Hepatocyte (in vitro differentiated cells): ENCODE measurements around the gene RXFP3. TPM values are rescaled to one million over a fixed set of nuclear protein-coding genes. Genes with fewer than 3 reads are reported as not detected.

ENCODE experiments used
- DNase-seq: peaks from one replicate; pipeline ENCODE4 v3.0.0-alpha.2; 2016; ENCODE audit warnings: low spot score
- H2AFZ ChIP-seq: fragments of 200-600 bp; sonication (generic); 2 replicates; pipeline ENCODE4 v1.6.0; 2016; ENCODE audit warnings: antibody characterized with exemption, mild to moderate bottlenecking
- H3K27ac ChIP-seq: fragments of 200-600 bp; sonication (generic); 2 replicates; pipeline ENCODE4 v1.5.1; 2016; ENCODE audit warnings: mild to moderate bottlenecking
- H3K27me3 ChIP-seq: fragments of 200-600 bp; sonication (generic); 2 replicates; pipeline ENCODE4 v1.6.1; 2016
- H3K36me3 ChIP-seq: fragments of 200-600 bp; sonication (generic); replicated peaks from 2 replicates; pipeline ENCODE4 v1.5.1; 2016; ENCODE audit warnings: low read depth; ENCODE audit not compliant: insufficient read depth
- H3K4me1 ChIP-seq: fragments of 200-600 bp; sonication (generic); 2 replicates; pipeline ENCODE4 v1.5.1; 2016; ENCODE audit warnings: mild to moderate bottlenecking, moderate library complexity; ENCODE audit not compliant: insufficient read depth
- H3K4me2 ChIP-seq: fragments of 200-600 bp; sonication (generic); 2 replicates; pipeline ENCODE4 v1.6.0; 2016
- H3K4me3 ChIP-seq: fragments of 200-600 bp; sonication (generic); 2 replicates; pipeline ENCODE4 v1.5.1; 2016; ENCODE audit warnings: mild to moderate bottlenecking
- H3K79me2 ChIP-seq: fragments of 200-600 bp; sonication (generic); 2 replicates; pipeline ENCODE4 v1.6.0; 2017; ENCODE audit warnings: mild to moderate bottlenecking
- H3K9me2 ChIP-seq: fragments of 200-600 bp; sonication (generic); replicated peaks from 2 replicates; pipeline ENCODE4 v1.6.0; 2017; ENCODE audit warnings: mild to moderate bottlenecking; ENCODE audit not compliant: insufficient read depth
- H3K9me3 ChIP-seq: fragments of 200-600 bp; sonication (generic); 2 replicates; pipeline ENCODE4 v1.5.1; 2016; ENCODE audit warnings: low read depth, mild to moderate bottlenecking
- H4K20me1 ChIP-seq: fragments of 200-600 bp; sonication (generic); 2 replicates; pipeline ENCODE4 v1.6.0; 2016; ENCODE audit warnings: mild to moderate bottlenecking; ENCODE audit not compliant: insufficient read depth, poor library complexity, severe bottlenecking
- CTCF ChIP-seq: fragments of 200-600 bp; sonication (generic); IDR thresholded peaks from 2 replicates; pipeline ENCODE4 v1.5.1; 2016; ENCODE audit warnings: antibody characterized with exemption, mild to moderate bottlenecking; ENCODE audit not compliant: poor library complexity
- EZH2 ChIP-seq: fragments of 200-600 bp; sonication (generic); IDR thresholded peaks from 2 replicates; pipeline ENCODE4 v1.6.1; 2016; ENCODE audit warnings: antibody characterized with exemption, mild to moderate bottlenecking, borderline replicate concordance
- EZH2phosphoT487 ChIP-seq: fragments of 200-600 bp; sonication (generic); IDR thresholded peaks from one replicate; pipeline ENCODE4 v1.6.1; 2018; ENCODE audit warnings: antibody characterized with exemption, mild to moderate bottlenecking, low read depth, moderate library complexity; ENCODE audit not compliant: unreplicated experiment, severe bottlenecking
- WGBS: methylation state at CpG from one replicate; pipeline ENCODE4 v1.1.6; 2016; ENCODE audit warnings: low lambda C conversion rate; ENCODE audit errors: missing lambda C conversion rate; 5-methylcytosine and 5-hydroxymethylcytosine counted together
- polyA plus RNA-seq: library from polyadenylated mRNA; unstranded; fragments of >200 nt; fragmentation: Nextera tagmentation; extraction: Ambion mirVana; gene quantifications from 2 replicates; pipeline ENCODE4 v1.2.1, GENCODE V29; 2016
- total RNA-seq: library from RNA; depleted of rRNA; stranded (reverse); fragments of >200 nt; gene quantifications from 2 replicates; pipeline ENCODE4 v1.2.3, GENCODE V29; 2014

Gene RXFP3
- total and polyA plus RNA-seq, 2 experiments from 2014 or later = not detected

GRCh38 chr5:33976307-33976706 lies 40.1 kb downstream of the RXFP3 start:
- 87% methylated on average over 1 of the region's 1 CpG for WGBS
- Histone ChIP-seq H3K27ac (no peak overlapping the region), H3K9me3 (no peaks in the 10 kb centered on the region)

GRCh38 chr5:33978306-33978705 lies 42.1 kb downstream of the RXFP3 start:
- no peak overlapping the region for H3K4me2 ChIP-seq
- H3K4me3 ChIP-seq = no peak overlapping the region
- H3K4me1 ChIP-seq = no peaks in the 10 kb centered on the region
- no peaks in the 10 kb centered on the region for H3K9me3 ChIP-seq
- no peaks in the 10 kb centered on the region for H4K20me1 ChIP-seq
- TF ChIP-seq CTCF (no peak), EZH2 (no peak), EZH2phosphoT487 (no peak)
- H3K27me3 ChIP-seq = no peaks in the 10 kb centered on the region
- no peaks in the 10 kb centered on the region for H3K9me2 ChIP-seq
- no peak overlapping the region for H2AFZ ChIP-seq
- H3K79me2 ChIP-seq = no peaks in the 10 kb centered on the region
- DNase-seq = no peak
- no peak overlapping the region for H3K27ac ChIP-seq
- H3K36me3 ChIP-seq = no peaks in the 10 kb centered on the region
- 80% methylated on average over 1 of the region's 1 CpG for WGBS

More at GRCh38 chr5:33976307-33976706, 40.1 kb downstream of the RXFP3 start:
- Histone ChIP-seq H3K27me3 (no peaks in the 10 kb centered on the region), H3K4me2 (no peak overlapping the region), H3K9me2 (no peaks in the 10 kb centered on the region), H2AFZ (no peak overlapping the region), H3K4me3 (no peak overlapping the region), H4K20me1 (no peaks in the 10 kb centered on the region), H3K36me3 (no peaks in the 10 kb centered on the region), H3K4me1 (no peaks in the 10 kb centered on the region), H3K79me2 (no peaks in the 10 kb centered on the region)
- TF ChIP-seq CTCF = no peak
- no peak for TF ChIP-seq EZH2
- no peak for DNase-seq

GRCh38 chr5:33980030-33980429 lies 43.8 kb downstream of the RXFP3 start:
- 90% methylated on average over 3 of the region's 3 CpGs for WGBS
- TF ChIP-seq EZH2phosphoT487 = no peak
- no peak for TF ChIP-seq CTCF
- Histone ChIP-seq H3K4me1 (no peaks in the 10 kb centered on the region), H3K27me3 (no peaks in the 10 kb centered on the region), H3K36me3 (no peaks in the 10 kb centered on the region), H4K20me1 (no peaks in the 10 kb centered on the region), H3K4me2 (no peak overlapping the region), H3K9me2 (no peaks in the 10 kb centered on the region), H2AFZ (no peak overlapping the region), H3K27ac (no peak overlapping the region), H3K79me2 (no peaks in the 10 kb centered on the region), H3K9me3 (no peaks in the 10 kb centered on the region), H3K4me3 (no peak overlapping the region)
- no peak for DNase-seq
